ENCODE measurements around the gene CX3CR1. TPM values are rescaled to one million over a fixed set of nuclear protein-coding genes. Genes with fewer than 3 reads are reported as not detected.

The CX3CR1 gene
- total and polyA plus RNA-seq, 10 of the 15 experiments (the other 5 are each of a cell fraction or from before 2014, with no cell fraction given), result 0.05 to 0.53 (median 0.15) TPM

Other genes starting within 250 kb of the CX3CR1 start
Only the 7 nearest of the 10 such genes appear.
- 27.6 and 28.0 TPM in 2 replicates for gene GORASP1, start 172.4 kb downstream of the CX3CR1 start, total RNA-seq (2014; rRNA removed)
- gene GORASP1, start 172.4 kb downstream of the CX3CR1 start, total RNA-seq (2014; rRNA removed; fragmentation: Illumina TruSeq; extraction: Trizol), result 16.7 and 16.8 TPM in 2 replicates
- gene GORASP1, start 172.4 kb downstream of the CX3CR1 start, total RNA-seq (2021), result 29.3 and 32.9 TPM in 2 replicates
- gene GORASP1, start 172.4 kb downstream of the CX3CR1 start, polyA plus RNA-seq (2011; rRNA removed), result 20.6 and 28.8 TPM in 2 replicates
- gene GORASP1, start 172.4 kb downstream of the CX3CR1 start, polyA plus RNA-seq (2014; fragmentation: Illumina TruSeq; extraction: Trizol), result 23.2 and 25.1 TPM in 2 replicates
- gene GORASP1, start 172.4 kb downstream of the CX3CR1 start, polyA plus RNA-seq (2014; fragmentation: Nextera tagmentation; extraction: Ambion mirVana), result 1 to 10 TPM; 3.6 to 5.0 TPM
- 32.7 and 35.1 TPM in 2 replicates for gene GORASP1, start 172.4 kb downstream of the CX3CR1 start, polyA plus RNA-seq (2014; rRNA removed)
- 10 to 100 TPM; 18.0 to 23.2 TPM for gene GORASP1, start 172.4 kb downstream of the CX3CR1 start, polyA plus RNA-seq (2016; fragmentation: Nextera tagmentation; extraction: Ambion mirVana)
- gene TTC21A, start 172.4 kb downstream of the CX3CR1 start, total RNA-seq (2014; rRNA removed), result 0.93 and 2.2 TPM in 2 replicates
- gene TTC21A, start 172.4 kb downstream of the CX3CR1 start, total RNA-seq (2014; rRNA removed; fragmentation: Illumina TruSeq; extraction: Trizol), result 0.67 and 1.1 TPM in 2 replicates
- 2.6 and 2.7 TPM in 2 replicates for gene TTC21A, start 172.4 kb downstream of the CX3CR1 start, total RNA-seq (2021)
- gene TTC21A, start 172.4 kb downstream of the CX3CR1 start, polyA plus RNA-seq (2011; rRNA removed), result 1.1 and 1.2 TPM in 2 replicates
- 1.6 and 2.1 TPM in 2 replicates for gene TTC21A, start 172.4 kb downstream of the CX3CR1 start, polyA plus RNA-seq (2014; fragmentation: Illumina TruSeq; extraction: Trizol)
- gene TTC21A, start 172.4 kb downstream of the CX3CR1 start, polyA plus RNA-seq (2014; fragmentation: Nextera tagmentation; extraction: Ambion mirVana), result under 1 TPM; 0.62 to 0.68 TPM
- 3.2 and 3.8 TPM in 2 replicates for gene TTC21A, start 172.4 kb downstream of the CX3CR1 start, polyA plus RNA-seq (2014; rRNA removed)
- 1 to 10 TPM; 1.0 to 1.2 TPM for gene TTC21A, start 172.4 kb downstream of the CX3CR1 start, polyA plus RNA-seq (2016; fragmentation: Nextera tagmentation; extraction: Ambion mirVana)
- gene CSRNP1, start 126.4 kb downstream of the CX3CR1 start, total RNA-seq (2014; rRNA removed), result 14.2 TPM in 2 replicates
- 6.4 and 6.7 TPM in 2 replicates for gene CSRNP1, start 126.4 kb downstream of the CX3CR1 start, total RNA-seq (2014; rRNA removed; fragmentation: Illumina TruSeq; extraction: Trizol)
- gene CSRNP1, start 126.4 kb downstream of the CX3CR1 start, total RNA-seq (2021), result 12.0 and 12.1 TPM in 2 replicates
- 5.9 and 11.1 TPM in 2 replicates for gene CSRNP1, start 126.4 kb downstream of the CX3CR1 start, polyA plus RNA-seq (2011; rRNA removed)
- 3.0 and 7.3 TPM in 2 replicates for gene CSRNP1, start 126.4 kb downstream of the CX3CR1 start, polyA plus RNA-seq (2014; fragmentation: Illumina TruSeq; extraction: Trizol)
- gene CSRNP1, start 126.4 kb downstream of the CX3CR1 start, polyA plus RNA-seq (2014; fragmentation: Nextera tagmentation; extraction: Ambion mirVana), result under 1 TPM; 0.32 to 0.77 TPM
- gene CSRNP1, start 126.4 kb downstream of the CX3CR1 start, polyA plus RNA-seq (2014; rRNA removed), result 9.3 TPM in 2 replicates
- 1 to 10 TPM; 4.9 to 7.0 TPM for gene CSRNP1, start 126.4 kb downstream of the CX3CR1 start, polyA plus RNA-seq (2016; fragmentation: Nextera tagmentation; extraction: Ambion mirVana)
- gene XIRP1, start 87.4 kb downstream of the CX3CR1 start, total RNA-seq (2014; rRNA removed), result 0.16 and 0.17 TPM in 2 replicates
- 0.18 and 0.23 TPM in 2 replicates for gene XIRP1, start 87.4 kb downstream of the CX3CR1 start, total RNA-seq (2014; rRNA removed; fragmentation: Illumina TruSeq; extraction: Trizol)
- gene XIRP1, start 87.4 kb downstream of the CX3CR1 start, total RNA-seq (2021), result 0.38 and 0.40 TPM in 2 replicates
- 0.01 and 0.03 TPM in 2 replicates for gene XIRP1, start 87.4 kb downstream of the CX3CR1 start, polyA plus RNA-seq (2011; rRNA removed)
- gene XIRP1, start 87.4 kb downstream of the CX3CR1 start, polyA plus RNA-seq (2014; fragmentation: Illumina TruSeq; extraction: Trizol), result 0.14 and 0.24 TPM in 2 replicates
- under 1 TPM in 1 of 2 experiments, not detected in 1; 0.05 TPM for gene XIRP1, start 87.4 kb downstream of the CX3CR1 start, polyA plus RNA-seq (2014; fragmentation: Nextera tagmentation; extraction: Ambion mirVana)
- gene XIRP1, start 87.4 kb downstream of the CX3CR1 start, polyA plus RNA-seq (2014; rRNA removed), result 0.08 and 0.27 TPM in 2 replicates
- under 1 TPM; 0.04 to 0.05 TPM for gene XIRP1, start 87.4 kb downstream of the CX3CR1 start, polyA plus RNA-seq (2016; fragmentation: Nextera tagmentation; extraction: Ambion mirVana)
- 17.8 and 19.7 TPM in 2 replicates for gene CCR8, start 49.7 kb upstream of the CX3CR1 start, total RNA-seq (2014; rRNA removed)
- 17.9 and 18.9 TPM in 2 replicates for gene CCR8, start 49.7 kb upstream of the CX3CR1 start, total RNA-seq (2014; rRNA removed; fragmentation: Illumina TruSeq; extraction: Trizol)
- 14.4 and 16.9 TPM in 2 replicates for gene CCR8, start 49.7 kb upstream of the CX3CR1 start, total RNA-seq (2021)
- gene CCR8, start 49.7 kb upstream of the CX3CR1 start, polyA plus RNA-seq (2011; rRNA removed), result 23.2 and 25.0 TPM in 2 replicates
- 28.8 and 36.6 TPM in 2 replicates for gene CCR8, start 49.7 kb upstream of the CX3CR1 start, polyA plus RNA-seq (2014; fragmentation: Illumina TruSeq; extraction: Trizol)
- gene CCR8, start 49.7 kb upstream of the CX3CR1 start, polyA plus RNA-seq (2014; fragmentation: Nextera tagmentation; extraction: Ambion mirVana), result 10 to 100 TPM; 11.1 to 13.7 TPM
- gene CCR8, start 49.7 kb upstream of the CX3CR1 start, polyA plus RNA-seq (2014; rRNA removed), result 14.2 and 16.7 TPM in 2 replicates
- gene CCR8, start 49.7 kb upstream of the CX3CR1 start, polyA plus RNA-seq (2016; fragmentation: Nextera tagmentation; extraction: Ambion mirVana), result 1 to 10 TPM; 5.2 to 8.7 TPM
- 34.2 and 38.6 TPM in 2 replicates for gene SLC25A38, start 103.3 kb upstream of the CX3CR1 start, total RNA-seq (2014; rRNA removed)
- 28.5 and 28.8 TPM in 2 replicates for gene SLC25A38, start 103.3 kb upstream of the CX3CR1 start, total RNA-seq (2014; rRNA removed; fragmentation: Illumina TruSeq; extraction: Trizol)
- 35.4 and 39.8 TPM in 2 replicates for gene SLC25A38, start 103.3 kb upstream of the CX3CR1 start, total RNA-seq (2021)
- 48.8 and 55.2 TPM in 2 replicates for gene SLC25A38, start 103.3 kb upstream of the CX3CR1 start, polyA plus RNA-seq (2011; rRNA removed)
- 41.1 and 48.4 TPM in 2 replicates for gene SLC25A38, start 103.3 kb upstream of the CX3CR1 start, polyA plus RNA-seq (2014; fragmentation: Illumina TruSeq; extraction: Trizol)
- 10 to 100 TPM; 15.2 to 21.8 TPM for gene SLC25A38, start 103.3 kb upstream of the CX3CR1 start, polyA plus RNA-seq (2014; fragmentation: Nextera tagmentation; extraction: Ambion mirVana)
- gene SLC25A38, start 103.3 kb upstream of the CX3CR1 start, polyA plus RNA-seq (2014; rRNA removed), result 49.3 and 51.8 TPM in 2 replicates
- 10 to 100 TPM; 37.9 to 43.0 TPM for gene SLC25A38, start 103.3 kb upstream of the CX3CR1 start, polyA plus RNA-seq (2016; fragmentation: Nextera tagmentation; extraction: Ambion mirVana)
- gene RPSA, start 126.7 kb upstream of the CX3CR1 start, total RNA-seq (2014; rRNA removed), result 4,357 and 4,628 TPM in 2 replicates
- gene RPSA, start 126.7 kb upstream of the CX3CR1 start, total RNA-seq (2014; rRNA removed; fragmentation: Illumina TruSeq; extraction: Trizol), result 2,779 and 2,826 TPM in 2 replicates
- 3,010 and 3,122 TPM in 2 replicates for gene RPSA, start 126.7 kb upstream of the CX3CR1 start, total RNA-seq (2021)
- gene RPSA, start 126.7 kb upstream of the CX3CR1 start, polyA plus RNA-seq (2011; rRNA removed), result 3,803 and 5,036 TPM in 2 replicates
- gene RPSA, start 126.7 kb upstream of the CX3CR1 start, polyA plus RNA-seq (2014; fragmentation: Illumina TruSeq; extraction: Trizol), result 3,456 and 3,909 TPM in 2 replicates
- gene RPSA, start 126.7 kb upstream of the CX3CR1 start, polyA plus RNA-seq (2014; fragmentation: Nextera tagmentation; extraction: Ambion mirVana), result 1,000 to 10,000 TPM; 2,843 to 4,532 TPM
- gene RPSA, start 126.7 kb upstream of the CX3CR1 start, polyA plus RNA-seq (2014; rRNA removed), result 4,347 and 4,651 TPM in 2 replicates
- gene RPSA, start 126.7 kb upstream of the CX3CR1 start, polyA plus RNA-seq (2016; fragmentation: Nextera tagmentation; extraction: Ambion mirVana), result 1,000 to 10,000 TPM; 1,012 to 1,145 TPM